Uterus (tissue), 4 donors: ENCODE results near the gene KHSRP. TPM values are rescaled to one million over a fixed set of nuclear protein-coding genes. Genes with fewer than 3 reads are reported as not detected.

Experiments
- DNase-seq, 2 donors: peaks; one replicate each; pipeline ENCODE4 v3.0.0-alpha.2; 2019 to 2020
- H3K27ac ChIP-seq, 2 donors: fragments of 200-600 bp; sonication (generic); 1 replicate in 1 of 2; 2 replicates in 1 of 2; pipeline ENCODE4 v1.5.1; 2016 to 2018
- H3K27me3 ChIP-seq, 2 donors: fragments of 200-600 bp; sonication (generic); one replicate each; pipeline ENCODE4 v1.5.1; 2018 to 2019; ENCODE audit warnings: control low read depth in 1 of 2
- H3K36me3 ChIP-seq, 2 donors: fragments of 200-600 bp; sonication (generic); one replicate each; pipeline ENCODE4 v1.5.1; 2019; ENCODE audit warnings: control low read depth in 1 of 2
- H3K4me1 ChIP-seq, 2 donors: fragments of 200-600 bp; sonication (generic); one replicate each; pipeline ENCODE4 v1.5.1; 2018 to 2019; ENCODE audit warnings: control low read depth in 1 of 2
- H3K4me3 ChIP-seq, 2 donors: fragments of 200-600 bp; sonication (generic); 1 replicate in 1 of 2; 2 replicates in 1 of 2; pipeline ENCODE4 v1.5.1; 2018 to 2019; ENCODE audit warnings: mild to moderate bottlenecking in 1 of 2
- H3K9me3 ChIP-seq, 2 donors: fragments of 200-600 bp; sonication (generic); one replicate each; pipeline ENCODE4 v1.5.1; 2019; ENCODE audit warnings: control low read depth in 1 of 2
- POLR2A ChIP-seq, 2 donors: fragments of 450-650 bp; IDR thresholded peaks; one replicate each; pipeline ENCODE4 v1.6.1; 2016; ENCODE audit warnings: antibody characterized with exemption in 2 of 2, mild to moderate bottlenecking in 1 of 2, moderate library complexity in 1 of 2
- intact Hi-C: fragments of 100-400 bp; cut with DNase I; formaldehyde crosslinking; loops from one replicate; pipeline ENCODE4 v1.15.1; 2023; ENCODE audit warnings: low total_unique reads
- total RNA-seq, 4 donors: library from RNA; depleted of rRNA in 3 of 4; stranded (reverse); fragments of >200 nt in 3 of 4; gene quantifications; one replicate each; pipeline versions ENCODE4 v1.1.0 to v1.2.4, GENCODE V29; 2014 to 2023
- TF ChIP-seq, protein P1 (sequence below), 4 experiments: fragments of 200-600 bp in 2 of 4; fragments of 450-650 bp in 2 of 4; sonication (generic) in 2 of 4; IDR thresholded peaks; one replicate each; pipeline ENCODE4 v1.5.1; 2016 to 2019; ENCODE audit warnings: antibody characterized with exemption in 4 of 4, mild to moderate bottlenecking in 2 of 4, moderate library complexity in 1 of 4
- donor health status: DM: yes; HTN: yes; CAD: no.

Gene KHSRP
- total RNA-seq, 4 donors from 2014 or later, result 23.5 to 259 (median 66.5) TPM

DNA sequence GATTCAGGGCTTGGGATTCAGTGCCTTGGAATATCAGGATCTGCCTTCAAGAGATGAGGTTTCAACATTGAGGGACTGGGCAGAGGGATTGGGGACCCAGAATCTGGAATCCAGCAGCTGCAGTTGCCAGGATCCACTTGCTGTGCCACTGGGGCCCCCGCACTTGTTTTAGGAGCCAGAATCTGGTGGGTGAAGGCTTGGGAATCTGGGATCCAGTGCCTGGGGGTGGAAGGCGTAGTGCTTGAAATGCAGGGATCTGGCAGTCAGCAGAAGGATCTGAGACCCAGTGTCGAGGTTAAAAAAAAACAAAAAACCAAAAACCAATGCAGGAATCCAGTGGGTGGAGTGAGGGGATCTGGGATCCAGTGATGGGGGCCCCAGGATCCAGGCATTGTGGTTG, 16.3 kb upstream of the KHSRP start:
- intact Hi-C loops, result no loop called here
- Histone ChIP-seq H3K4me1 (no peaks in the 10 kb centered on the region), H3K27ac (no peak overlapping the region), H3K36me3 (no peaks in the 10 kb centered on the region), H3K4me3 (no peak overlapping the region), H3K27me3 (no peaks in the 10 kb centered on the region), H3K9me3 (no peaks in the 10 kb centered on the region)
- TF ChIP-seq, protein P1, sequence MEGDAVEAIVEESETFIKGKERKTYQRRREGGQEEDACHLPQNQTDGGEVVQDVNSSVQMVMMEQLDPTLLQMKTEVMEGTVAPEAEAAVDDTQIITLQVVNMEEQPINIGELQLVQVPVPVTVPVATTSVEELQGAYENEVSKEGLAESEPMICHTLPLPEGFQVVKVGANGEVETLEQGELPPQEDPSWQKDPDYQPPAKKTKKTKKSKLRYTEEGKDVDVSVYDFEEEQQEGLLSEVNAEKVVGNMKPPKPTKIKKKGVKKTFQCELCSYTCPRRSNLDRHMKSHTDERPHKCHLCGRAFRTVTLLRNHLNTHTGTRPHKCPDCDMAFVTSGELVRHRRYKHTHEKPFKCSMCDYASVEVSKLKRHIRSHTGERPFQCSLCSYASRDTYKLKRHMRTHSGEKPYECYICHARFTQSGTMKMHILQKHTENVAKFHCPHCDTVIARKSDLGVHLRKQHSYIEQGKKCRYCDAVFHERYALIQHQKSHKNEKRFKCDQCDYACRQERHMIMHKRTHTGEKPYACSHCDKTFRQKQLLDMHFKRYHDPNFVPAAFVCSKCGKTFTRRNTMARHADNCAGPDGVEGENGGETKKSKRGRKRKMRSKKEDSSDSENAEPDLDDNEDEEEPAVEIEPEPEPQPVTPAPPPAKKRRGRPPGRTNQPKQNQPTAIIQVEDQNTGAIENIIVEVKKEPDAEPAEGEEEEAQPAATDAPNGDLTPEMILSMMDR (IDR thresholded peaks at IDR 0.05), result no peak
- no peak for TF ChIP-seq POLR2A (IDR thresholded peaks at IDR 0.05)
- DNase-seq, result no peak

DNA sequence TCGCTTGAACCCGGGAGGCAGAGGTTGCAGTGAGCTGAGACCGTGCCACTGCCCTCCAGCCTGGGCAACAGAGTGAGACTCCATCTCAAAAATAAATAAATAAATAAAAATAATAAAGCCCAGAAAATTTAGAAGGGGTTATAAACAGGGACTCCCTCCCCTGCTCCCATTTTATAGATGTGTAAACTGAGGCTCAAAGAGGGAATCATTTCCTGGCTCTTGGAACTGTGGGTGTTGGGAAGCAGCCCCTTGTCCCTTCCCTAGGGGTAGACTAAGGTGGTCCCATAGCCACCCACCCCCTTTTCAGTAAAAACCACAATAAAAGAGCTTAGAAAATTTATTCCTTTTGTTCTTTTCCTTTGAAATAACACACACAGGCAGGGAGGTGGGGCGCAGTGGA, 15.1 kb upstream of the KHSRP start:
- TF ChIP-seq, protein P1 (IDR thresholded peaks at IDR 0.05), result no peak
- TF ChIP-seq POLR2A (IDR thresholded peaks at IDR 0.05), result no peak

DNA sequence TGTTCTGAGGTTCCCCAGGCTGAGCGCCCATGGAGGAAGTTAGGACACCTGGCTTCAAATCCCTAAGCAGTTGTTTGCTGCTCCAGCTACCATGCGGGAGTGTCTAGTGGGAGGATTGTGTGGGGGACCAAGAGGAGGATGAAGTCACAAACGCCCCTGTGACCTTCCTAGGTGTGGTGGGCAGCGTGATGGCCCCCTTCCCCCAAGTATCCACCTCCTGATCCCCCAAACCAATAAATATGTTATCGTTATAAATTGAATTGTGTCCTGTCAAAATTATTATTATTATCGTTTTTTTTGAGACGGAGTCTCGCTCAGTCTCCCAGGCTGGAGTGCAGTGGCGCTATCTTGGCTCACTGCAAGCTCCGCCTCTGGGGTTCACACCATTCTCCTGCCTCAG, 9.1 kb upstream of the KHSRP start, which contains the start of gene SLC25A41:
Gene SLC25A41 (minus strand): TSS at position 101 of the 400 bp plus-strand sequence. CDS start 70 bp downstream, at position 31.
- DNase-seq, result no peak
- H3K9me3 ChIP-seq, result no peaks in the 10 kb centered on the region

More for the DNA sequence above, 15.1 kb upstream of the KHSRP start:
- H3K36me3 ChIP-seq, result no peaks in the 10 kb centered on the region
- intact Hi-C loops, result no loop called here
- H3K9me3 ChIP-seq, result no peaks in the 10 kb centered on the region
- H3K27ac ChIP-seq, result no peak overlapping the region
- H3K4me1 ChIP-seq, result no peaks in the 10 kb centered on the region
- no peak overlapping the region for H3K4me3 ChIP-seq
- DNase-seq, result no peak
- no peaks in the 10 kb centered on the region for H3K27me3 ChIP-seq

DNA sequence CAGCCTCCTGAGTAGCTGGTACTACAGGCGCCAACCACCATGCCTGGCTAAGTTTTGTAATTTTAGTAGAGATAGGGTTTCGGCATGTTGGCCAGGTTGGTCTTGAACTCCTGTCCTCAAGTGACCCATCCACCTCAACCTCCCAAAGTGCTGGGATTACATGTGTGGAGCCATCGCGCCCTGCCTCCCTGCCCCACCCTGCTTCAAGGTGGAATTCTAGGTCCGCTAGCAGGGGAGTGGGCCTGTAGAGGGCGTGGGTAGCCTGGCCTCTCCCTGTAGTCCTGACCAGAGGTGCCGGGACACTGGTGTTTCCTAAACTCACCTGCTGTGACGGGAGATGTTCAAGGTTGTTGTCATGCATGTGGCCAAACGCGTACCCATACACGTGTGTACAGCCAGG, 8.6 kb upstream of the KHSRP start:
- Histone ChIP-seq H3K36me3 (no peaks in the 10 kb centered on the region), H3K27ac (no peak overlapping the region), H3K27me3 (no peaks in the 10 kb centered on the region), H3K9me3 (no peaks in the 10 kb centered on the region), H3K4me1 (no peaks in the 10 kb centered on the region), H3K4me3 (no peak overlapping the region)
- TF ChIP-seq, protein P1 (IDR thresholded peaks at IDR 0.05), result no peak
- no peak for TF ChIP-seq POLR2A (IDR thresholded peaks at IDR 0.05)
- no peak for DNase-seq
- intact Hi-C loops, result no loop called here

More for the DNA sequence above, 9.1 kb upstream of the KHSRP start, which contains the start of gene SLC25A41:
- H3K36me3 ChIP-seq, result no peaks in the 10 kb centered on the region
- intact Hi-C loops, result no loop called here
- no peak within 1 kb of the TSS for H3K4me3 ChIP-seq
- H3K4me1 ChIP-seq, result no peaks in the 10 kb centered on the region
- H3K27me3 ChIP-seq, result no peaks in the 10 kb centered on the region
- H3K27ac ChIP-seq, result no peak within 1 kb of the TSS
- TF ChIP-seq POLR2A (IDR thresholded peaks at IDR 0.05), result no peak
- TF ChIP-seq, protein P1 (IDR thresholded peaks at IDR 0.05), result no peak

DNA sequence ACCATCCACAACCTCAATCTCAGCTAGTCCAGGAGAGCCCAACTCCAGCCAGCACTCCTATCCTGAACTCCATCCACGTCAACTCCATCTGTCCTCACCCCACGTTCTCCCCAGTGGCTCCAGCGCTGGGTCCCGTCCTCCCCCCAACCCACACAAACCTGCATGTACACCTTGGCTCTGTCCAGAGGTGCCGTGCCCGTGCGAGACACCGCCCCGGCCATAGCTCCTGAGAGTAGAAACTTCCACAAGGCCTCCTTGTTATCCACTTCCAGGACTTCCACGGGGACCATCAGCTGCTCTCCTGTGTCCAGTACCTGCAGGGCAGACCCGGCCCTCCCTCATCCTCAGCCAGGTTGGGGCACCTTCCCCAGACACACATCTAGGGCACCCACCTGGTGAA, 7.3 kb upstream of the KHSRP start:
- H3K9me3 ChIP-seq, result no peaks in the 10 kb centered on the region
- H3K4me1 ChIP-seq, result no peaks in the 10 kb centered on the region
- H3K4me3 ChIP-seq, result no peak overlapping the region
- no peaks in the 10 kb centered on the region for H3K27me3 ChIP-seq
- intact Hi-C loops, result no loop called here
- H3K27ac ChIP-seq, result no peak overlapping the region
- H3K36me3 ChIP-seq, result no peaks in the 10 kb centered on the region
- DNase-seq, result no peak
- TF ChIP-seq, protein P1 (IDR thresholded peaks at IDR 0.05), result no peak
- no peak for TF ChIP-seq POLR2A (IDR thresholded peaks at IDR 0.05)
